GM12878 (cell line): ENCODE measurements around the gene PLXNB3.

Source experiments
- ATF3 ChIP-seq: IDR thresholded peaks from 2 replicates; pipeline ENCODE4 v1.6.1; 2011; ENCODE audit warnings: low read depth, mild to moderate bottlenecking, low read length, moderate library complexity, borderline replicate concordance; ENCODE audit errors: extremely low read depth
- BHLHE40 ChIP-seq, 2 experiments: fragments of 450-650 bp in 1 of 2; IDR thresholded peaks; 2 replicates each; pipeline ENCODE4 v1.6.1; 2011 to 2017; ENCODE audit warnings: low read depth in 2 of 2, borderline replicate concordance in 1 of 2, improper control_type of control experiment in 1 of 2, low read length in 1 of 2, mild to moderate bottlenecking in 1 of 2
- CEBPB ChIP-seq, 2 experiments: fragments of 150-350 bp in 1 of 2; IDR thresholded peaks; 2 replicates each; pipeline ENCODE4 v1.6.1; 2012 to 2014; ENCODE audit warnings: low read depth in 2 of 2, low read length in 2 of 2, borderline replicate concordance in 1 of 2, inconsistent platforms in 1 of 2
- CHD2 ChIP-seq: IDR thresholded peaks from 2 replicates; pipeline ENCODE4 v1.6.1; 2011; ENCODE audit warnings: low read depth, low read length, improper control_type of control experiment, borderline replicate concordance
- EGR1 ChIP-seq, 2 experiments: IDR thresholded peaks; 1 replicate in 1 of 2; 2 replicates in 1 of 2; pipeline ENCODE4 v1.6.1; 2011 to 2012; ENCODE audit warnings: low read depth in 2 of 2, low read length in 2 of 2, borderline replicate concordance in 1 of 2, mild to moderate bottlenecking in 1 of 2, moderate library complexity in 1 of 2
- JUND ChIP-seq: IDR thresholded peaks from 2 replicates; pipeline ENCODE4 v1.6.1; 2012; ENCODE audit warnings: low read depth, mild to moderate bottlenecking, low read length, improper control_type of control experiment, moderate library complexity
- YBX1 ChIP-seq: fragments of 450-650 bp; IDR thresholded peaks from 2 replicates; pipeline ENCODE4 v1.6.1; 2016; ENCODE audit warnings: antibody characterized with exemption
- TF ChIP-seq, protein P1 (sequence below), 3 experiments: IDR thresholded peaks in 2 of 3; conservative IDR thresholded peaks in 1 of 3; 2 replicates each; pipeline ENCODE4 v1.5.1; 2011; ENCODE audit warnings: low read depth in 3 of 3, low read length in 3 of 3, mild to moderate bottlenecking in 3 of 3, control low read depth in 2 of 3, moderate library complexity in 2 of 3, inconsistent platforms in 1 of 3, mixed read lengths in 1 of 3; ENCODE audit not compliant: control insufficient read depth in 2 of 3, insufficient read depth in 1 of 3; ENCODE audit errors: extremely low read depth in 1 of 3

DNA sequence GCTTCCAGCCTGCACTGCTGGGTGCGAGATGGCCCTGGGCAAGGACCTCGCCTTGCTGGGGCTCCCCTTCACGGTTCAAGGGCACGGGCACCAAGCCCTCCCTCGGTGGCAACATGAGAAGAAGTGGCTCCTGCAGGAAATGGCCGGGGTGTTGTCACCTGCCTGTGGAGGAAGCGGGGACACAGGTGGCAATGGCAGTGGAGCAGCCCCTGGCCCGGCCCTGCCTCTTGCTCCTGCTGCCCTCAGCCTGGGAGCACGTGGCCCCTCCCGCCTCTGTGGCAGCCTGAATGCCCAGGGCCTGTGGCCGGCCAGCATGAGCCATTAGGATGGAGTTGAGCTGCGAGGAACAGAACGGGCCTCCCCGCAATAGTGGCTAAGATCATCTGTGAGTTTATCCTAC is 22.6 kb upstream of the PLXNB3 start:
- no peak for TF ChIP-seq CEBPB (IDR thresholded peaks at IDR 0.05; ENCODE audit: borderline replicate concordance in 1 of 2, low read depth in 2 of 2, low read length in 2 of 2)
- TF ChIP-seq, protein P1, sequence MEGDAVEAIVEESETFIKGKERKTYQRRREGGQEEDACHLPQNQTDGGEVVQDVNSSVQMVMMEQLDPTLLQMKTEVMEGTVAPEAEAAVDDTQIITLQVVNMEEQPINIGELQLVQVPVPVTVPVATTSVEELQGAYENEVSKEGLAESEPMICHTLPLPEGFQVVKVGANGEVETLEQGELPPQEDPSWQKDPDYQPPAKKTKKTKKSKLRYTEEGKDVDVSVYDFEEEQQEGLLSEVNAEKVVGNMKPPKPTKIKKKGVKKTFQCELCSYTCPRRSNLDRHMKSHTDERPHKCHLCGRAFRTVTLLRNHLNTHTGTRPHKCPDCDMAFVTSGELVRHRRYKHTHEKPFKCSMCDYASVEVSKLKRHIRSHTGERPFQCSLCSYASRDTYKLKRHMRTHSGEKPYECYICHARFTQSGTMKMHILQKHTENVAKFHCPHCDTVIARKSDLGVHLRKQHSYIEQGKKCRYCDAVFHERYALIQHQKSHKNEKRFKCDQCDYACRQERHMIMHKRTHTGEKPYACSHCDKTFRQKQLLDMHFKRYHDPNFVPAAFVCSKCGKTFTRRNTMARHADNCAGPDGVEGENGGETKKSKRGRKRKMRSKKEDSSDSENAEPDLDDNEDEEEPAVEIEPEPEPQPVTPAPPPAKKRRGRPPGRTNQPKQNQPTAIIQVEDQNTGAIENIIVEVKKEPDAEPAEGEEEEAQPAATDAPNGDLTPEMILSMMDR (IDR thresholded peaks at IDR 0.05 in 2 of 3, conservative IDR thresholded peaks at IDR 0.05 in 1 of 3; ENCODE audit: control insufficient read depth in 2 of 3, extremely low read depth in 1 of 3, insufficient read depth in 1 of 3, low read depth in 3 of 3, low read length in 3 of 3): no peak
- no peak for TF ChIP-seq JUND
- TF ChIP-seq BHLHE40 (IDR thresholded peaks at IDR 0.05; ENCODE audit: borderline replicate concordance in 1 of 2, low read depth in 2 of 2, low read length in 1 of 2): no peak
- no peak for TF ChIP-seq ATF3
- no peak for TF ChIP-seq CHD2
- TF ChIP-seq EGR1 (IDR thresholded peaks at IDR 0.05; ENCODE audit: borderline replicate concordance in 1 of 2, low read depth in 2 of 2, low read length in 2 of 2): no peak
- no peak for TF ChIP-seq YBX1
